ENCODE data around the gene KIF1A.

DNA sequence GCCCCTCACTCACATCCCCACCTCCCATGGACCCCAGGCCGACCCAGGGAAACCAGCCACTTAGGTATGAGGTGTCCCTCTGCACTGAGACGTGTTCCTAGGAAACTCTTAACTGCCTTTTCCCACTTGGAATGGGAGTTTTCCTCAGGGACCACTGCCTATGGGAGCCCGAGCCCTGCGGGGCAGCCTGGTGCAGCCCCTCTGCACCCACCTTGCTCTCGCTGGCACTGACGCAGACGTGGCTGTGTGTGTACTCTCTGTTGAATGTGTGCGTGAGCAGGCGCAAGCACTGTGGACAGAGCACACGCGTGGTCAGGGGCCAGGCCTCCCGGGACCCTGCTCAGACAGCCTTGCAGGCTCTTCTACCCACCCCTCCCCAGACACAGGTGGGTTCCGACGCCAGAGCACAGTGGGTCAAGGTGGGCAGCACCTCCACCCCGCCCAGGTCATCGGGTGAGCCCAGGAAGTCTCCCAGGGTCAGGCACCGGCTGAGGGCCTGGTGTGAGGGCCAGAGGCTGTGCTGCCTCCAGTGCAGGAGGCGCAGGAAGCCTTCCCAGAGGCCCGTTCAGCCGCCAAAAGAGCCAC is 98.3 kb downstream of the KIF1A start:
- no peak for TF ChIP-seq TAF1 (IDR thresholded peaks at IDR 0.05; ENCODE audit: low read depth)
- TF ChIP-seq, protein P1, sequence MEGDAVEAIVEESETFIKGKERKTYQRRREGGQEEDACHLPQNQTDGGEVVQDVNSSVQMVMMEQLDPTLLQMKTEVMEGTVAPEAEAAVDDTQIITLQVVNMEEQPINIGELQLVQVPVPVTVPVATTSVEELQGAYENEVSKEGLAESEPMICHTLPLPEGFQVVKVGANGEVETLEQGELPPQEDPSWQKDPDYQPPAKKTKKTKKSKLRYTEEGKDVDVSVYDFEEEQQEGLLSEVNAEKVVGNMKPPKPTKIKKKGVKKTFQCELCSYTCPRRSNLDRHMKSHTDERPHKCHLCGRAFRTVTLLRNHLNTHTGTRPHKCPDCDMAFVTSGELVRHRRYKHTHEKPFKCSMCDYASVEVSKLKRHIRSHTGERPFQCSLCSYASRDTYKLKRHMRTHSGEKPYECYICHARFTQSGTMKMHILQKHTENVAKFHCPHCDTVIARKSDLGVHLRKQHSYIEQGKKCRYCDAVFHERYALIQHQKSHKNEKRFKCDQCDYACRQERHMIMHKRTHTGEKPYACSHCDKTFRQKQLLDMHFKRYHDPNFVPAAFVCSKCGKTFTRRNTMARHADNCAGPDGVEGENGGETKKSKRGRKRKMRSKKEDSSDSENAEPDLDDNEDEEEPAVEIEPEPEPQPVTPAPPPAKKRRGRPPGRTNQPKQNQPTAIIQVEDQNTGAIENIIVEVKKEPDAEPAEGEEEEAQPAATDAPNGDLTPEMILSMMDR (IDR thresholded peaks at IDR 0.05; ENCODE audit: poor library complexity, severe bottlenecking), result no peak
